CD4-positive, alpha-beta T cell treated with Interleukin-12 subunit alpha and Interleukin-12 subunit beta, for 1 hour (primary cell): ENCODE measurements around the gene STS.
"Not testable (repeated sequence)": the region's sequence is repeated elsewhere in the genome, so short reads cannot be mapped to it uniquely, and the experiment has no call there.

ENCODE experiments used
- DNase-seq: peaks from one replicate; pipeline ENCODE4 v3.0.0-alpha.2; 2020

The STS gene

DNA sequence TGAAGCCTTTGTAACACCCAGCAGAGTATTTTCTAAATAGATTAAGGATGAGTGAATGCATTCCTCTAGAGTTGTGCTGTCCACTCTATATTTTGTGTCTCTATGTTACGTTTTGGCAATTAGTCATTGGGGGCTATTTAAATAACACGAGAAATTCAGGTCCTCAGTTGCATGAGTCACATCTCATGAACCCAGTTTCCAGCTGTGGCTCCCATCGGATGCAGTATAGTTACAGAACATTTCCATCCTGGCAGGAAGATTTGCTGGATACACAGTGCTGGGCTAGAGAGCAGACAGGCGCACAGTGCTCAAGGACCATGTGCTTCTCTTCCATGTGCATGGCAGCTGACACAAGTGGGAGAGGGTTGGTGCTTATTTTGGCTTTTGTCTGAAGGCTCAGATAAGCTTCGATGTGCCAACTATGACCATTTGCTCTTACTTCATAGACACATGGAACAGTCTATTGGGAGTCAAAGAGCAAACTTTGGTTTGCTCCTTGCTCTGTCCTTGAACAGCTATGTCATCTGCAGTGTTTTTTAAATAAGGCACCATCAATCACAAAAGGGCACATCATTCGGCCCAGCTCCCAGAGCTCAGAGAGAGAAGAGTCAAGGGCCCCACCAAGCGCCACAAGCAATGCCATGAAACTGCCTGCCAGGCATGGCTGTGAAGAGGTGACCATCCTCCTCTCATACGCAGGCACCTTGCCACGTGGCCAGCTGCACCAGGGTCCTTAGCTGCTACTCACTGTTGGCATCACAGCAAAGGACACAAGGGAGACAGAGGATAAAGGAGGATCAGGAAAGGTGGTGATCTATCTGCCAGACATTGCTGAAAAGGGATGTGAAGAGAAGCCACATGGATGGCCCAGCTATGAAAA is 8.1 kb upstream of the STS start:
- no peak for DNase-seq

DNA sequence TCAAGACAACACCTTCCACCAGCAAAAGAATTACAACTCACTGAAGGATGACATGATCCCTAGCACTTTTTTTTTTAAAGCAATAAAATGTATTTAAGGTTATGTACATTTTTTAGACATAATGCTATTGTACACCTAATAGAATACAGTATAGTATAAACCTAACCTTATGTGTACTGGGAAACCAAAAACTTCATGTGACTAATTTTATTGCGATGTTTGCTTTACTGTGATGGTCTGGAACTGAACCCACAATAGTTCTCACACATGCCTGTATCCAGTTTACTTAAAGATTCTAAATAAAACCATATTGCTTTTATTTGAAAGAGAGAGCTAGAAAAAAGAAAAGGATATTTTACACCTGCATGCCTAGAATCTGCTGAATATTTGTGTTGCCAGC is 4.4 kb upstream of the STS start:
- DNase-seq, result no peak

DNA sequence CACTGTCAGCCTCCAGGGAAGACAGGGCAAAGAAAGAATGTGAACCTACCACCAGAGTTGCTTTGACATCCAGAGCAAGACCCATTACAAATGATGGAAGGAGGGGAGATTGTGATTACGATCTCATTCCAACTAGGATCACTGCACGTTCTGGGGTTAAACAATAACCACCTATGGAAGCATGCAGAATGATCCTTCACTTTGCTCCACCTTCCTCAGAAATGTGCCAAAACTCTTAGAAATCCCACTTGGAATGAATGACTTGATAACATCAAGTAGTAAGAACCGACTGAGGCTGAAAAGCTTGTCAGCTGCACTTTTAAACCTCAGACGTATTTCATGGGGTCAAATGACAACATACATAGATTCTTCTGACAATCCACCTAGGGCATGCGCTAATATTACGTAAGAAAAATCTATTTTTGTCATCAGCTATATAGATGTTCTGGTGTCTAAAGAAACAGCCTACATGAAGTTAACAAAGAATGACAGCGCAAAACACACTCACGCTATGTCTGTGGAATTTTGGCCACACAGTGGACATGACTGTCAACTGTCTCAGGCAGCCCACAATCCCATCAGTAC is 3.5 kb upstream of the STS start:
- no peak for DNase-seq

DNA sequence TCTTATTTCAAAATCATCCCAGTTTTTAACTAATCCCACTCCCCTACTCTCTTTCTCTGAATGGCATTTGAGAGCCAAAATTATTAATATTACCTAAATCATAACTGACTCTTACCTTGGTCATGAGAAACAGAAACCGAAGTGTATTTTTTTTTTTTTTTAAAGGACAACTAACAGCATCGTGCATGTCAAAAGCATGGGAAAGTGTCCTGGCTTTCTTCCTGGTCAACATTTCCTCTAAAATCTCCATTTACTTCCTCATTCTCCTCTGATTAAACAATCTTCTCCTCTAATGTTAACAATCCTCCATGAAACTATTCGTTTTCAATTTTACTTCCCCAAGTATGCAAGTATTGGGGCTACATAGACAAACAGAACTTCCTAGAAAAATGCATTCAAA is 2.1 kb upstream of the STS start:
- no peak for DNase-seq

DNA sequence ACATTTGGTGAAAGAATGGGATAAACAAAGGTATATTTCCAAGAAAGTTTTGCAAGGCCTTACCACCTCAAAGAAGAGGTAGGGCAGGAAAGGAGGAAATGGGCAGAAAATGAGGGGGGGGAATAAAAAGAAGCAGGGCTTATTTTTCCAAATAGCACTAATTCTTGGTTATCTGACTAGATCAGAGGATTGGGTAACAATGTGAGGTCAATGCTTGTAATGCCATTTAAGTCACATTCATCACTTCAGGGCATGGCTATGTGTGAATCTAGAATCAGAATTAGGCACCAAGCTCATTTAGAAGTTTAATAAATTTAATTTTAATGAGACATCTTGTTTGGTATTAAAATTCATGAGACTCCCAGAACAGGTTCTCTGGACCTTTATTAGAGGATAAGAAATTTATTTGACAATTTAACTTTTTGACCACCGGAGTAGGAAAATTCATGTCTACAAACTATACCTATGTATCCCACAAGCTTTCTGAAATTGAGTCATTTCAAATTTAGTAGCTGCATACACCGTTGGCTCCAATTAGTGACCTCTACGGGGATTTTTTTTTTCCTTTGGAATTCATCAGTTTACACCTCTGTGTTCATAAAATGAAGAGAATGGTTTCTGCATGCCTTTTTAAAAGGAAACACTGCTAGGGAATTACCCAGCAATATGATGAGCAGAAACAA is 1.4 kb upstream of the STS start:
- no peak for DNase-seq

DNA sequence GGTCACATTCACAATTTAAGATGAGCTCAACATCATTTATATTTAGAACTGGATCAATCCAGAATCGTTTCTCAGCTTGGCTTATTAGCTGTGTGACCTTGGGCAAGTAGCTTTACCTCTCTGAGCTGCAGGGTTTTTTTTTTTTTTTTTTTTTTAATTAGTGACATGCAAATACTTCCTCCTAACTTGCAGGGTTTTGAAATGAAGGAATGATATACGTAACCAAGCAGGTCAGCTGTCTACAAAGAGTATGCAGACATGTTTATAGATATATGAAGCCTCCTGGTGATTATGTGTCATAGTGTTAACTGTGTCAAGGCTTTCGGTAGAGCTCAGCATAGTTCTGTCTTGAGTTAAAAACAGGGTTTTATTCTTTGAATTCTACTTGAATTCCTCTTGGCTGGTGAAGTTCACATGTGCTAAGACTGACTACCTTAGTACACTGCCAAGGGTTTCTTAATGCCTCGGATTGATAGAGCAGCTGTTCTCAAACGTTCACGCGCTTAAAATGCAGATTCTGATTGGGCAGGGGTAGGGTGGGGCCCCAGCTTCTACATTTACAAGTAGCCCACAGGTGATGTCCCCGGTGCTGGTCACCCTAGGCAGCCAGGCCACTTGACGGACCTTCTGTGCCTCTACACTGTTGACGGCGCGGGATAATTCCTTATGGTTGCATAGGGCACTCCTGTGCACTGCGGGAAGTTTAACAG is 654 bp upstream of the STS start:
- DNase-seq, result no peak

DNA sequence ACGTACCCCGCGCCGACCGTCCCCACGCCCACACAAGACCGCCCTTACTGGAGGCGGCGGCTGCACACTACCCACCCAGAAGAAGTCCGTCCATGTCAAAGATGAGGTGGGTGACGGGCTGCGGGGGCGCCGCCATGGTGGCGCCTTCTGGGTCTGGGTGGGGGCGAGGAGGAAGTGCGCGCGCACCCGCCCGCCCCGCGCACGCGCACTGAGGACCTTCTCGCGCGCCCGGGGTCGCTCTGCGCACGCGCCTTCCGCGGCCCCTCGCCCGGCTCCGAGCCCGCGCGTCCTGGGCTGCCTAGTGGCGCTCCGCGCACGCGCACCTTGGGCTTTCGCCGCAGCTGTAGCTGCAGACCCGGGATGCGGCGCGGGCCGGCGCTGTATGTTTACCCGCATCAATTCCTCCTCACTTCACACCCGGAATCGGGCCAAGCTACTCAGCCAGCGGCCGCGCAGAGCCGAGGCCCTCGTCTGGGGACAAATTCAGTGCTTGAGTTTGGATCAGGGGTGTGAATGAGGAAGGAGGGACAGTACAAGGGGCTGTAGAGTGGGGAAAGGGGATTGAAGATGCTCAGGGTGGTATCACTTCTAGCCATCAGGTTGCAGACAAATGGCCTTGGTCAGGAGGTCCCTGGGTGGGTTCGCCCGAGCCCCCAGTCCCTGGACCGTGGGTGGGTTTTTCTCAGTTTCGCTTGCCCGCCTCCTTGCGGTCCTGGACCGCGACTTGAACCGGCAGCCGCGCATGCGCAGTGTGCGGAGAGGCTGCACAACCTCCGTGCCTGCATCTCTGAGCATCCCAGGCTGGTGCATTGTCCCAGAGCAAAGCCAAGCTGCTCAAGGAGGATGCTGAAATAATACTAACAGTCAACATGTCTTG is 704 bp downstream of the STS start, which contains the start of gene PUDP:
TSS of gene PUDP (minus strand) at position 176 of the 877 bp plus-strand sequence. CDS start at position 136, 40 bp downstream.
- DNase-seq, result peak; percentile 88

DNA sequence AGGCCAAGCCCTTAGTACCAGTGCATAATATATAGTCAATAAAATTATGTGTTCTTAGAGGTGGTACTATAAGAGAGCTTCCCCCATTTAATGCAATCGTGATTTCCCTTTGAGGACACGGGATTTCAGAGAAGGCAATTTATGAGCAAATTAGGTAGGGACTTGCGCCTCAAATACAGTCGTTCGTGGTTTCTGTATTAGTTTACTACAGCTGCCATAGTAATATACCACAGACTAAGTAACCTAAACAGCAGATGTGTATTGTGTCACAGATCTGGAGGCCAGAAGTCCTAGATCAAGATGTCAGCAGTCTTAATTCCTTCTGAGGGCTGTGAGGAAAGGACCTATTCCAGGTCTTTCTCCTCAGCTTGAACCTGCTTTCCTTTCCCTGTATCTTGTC is 1.9 kb downstream of the STS start:
- no peak for DNase-seq

DNA sequence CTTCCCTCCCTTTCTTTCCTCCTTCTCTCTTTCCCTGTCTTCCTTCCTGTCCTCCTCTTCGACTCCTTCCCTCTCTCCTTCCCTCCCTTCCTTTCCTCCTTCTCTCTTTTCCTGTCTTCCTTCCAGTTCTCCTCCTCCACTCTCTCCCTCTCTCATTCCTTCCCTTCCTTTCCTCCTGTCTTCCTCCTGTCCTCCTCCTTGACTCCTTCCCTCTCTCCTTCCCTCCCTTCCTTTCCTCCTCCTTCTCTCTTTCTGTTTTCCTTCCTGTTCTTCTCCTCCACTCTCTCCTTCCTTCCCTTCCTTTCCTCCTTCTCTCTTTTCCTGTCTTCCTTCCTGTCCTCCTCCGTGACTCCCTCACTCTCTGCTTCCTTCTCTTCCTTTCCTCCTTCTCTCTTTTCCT is 5.7 kb downstream of the STS start:
- no peak for DNase-seq

DNA sequence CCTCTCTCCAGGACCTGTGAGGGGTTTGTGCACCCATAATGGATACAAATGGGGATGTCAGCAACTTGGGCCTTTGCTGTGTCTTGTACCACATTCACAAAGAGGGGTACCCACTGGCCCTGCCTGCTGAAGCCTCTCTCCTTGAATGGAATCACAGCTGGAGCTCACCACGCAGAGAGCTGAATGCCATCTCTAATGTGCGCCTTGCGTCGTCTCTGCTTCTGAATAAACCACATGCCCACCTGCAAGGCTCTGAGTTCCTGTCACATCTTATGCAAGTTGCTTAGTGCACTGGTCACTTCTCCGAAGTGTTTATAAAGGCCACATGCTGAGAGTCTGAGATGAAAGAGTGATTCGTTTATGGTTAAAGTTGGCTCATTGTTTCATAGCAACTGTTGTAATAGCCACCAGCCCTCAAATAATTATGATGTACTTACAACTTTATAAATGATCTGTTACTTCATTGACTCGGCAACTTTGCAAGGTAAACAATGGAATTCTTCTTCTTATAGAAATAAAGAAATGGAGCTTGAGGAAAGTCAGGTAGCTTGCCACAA is 6.6 kb downstream of the STS start:
- no peak for DNase-seq

DNA sequence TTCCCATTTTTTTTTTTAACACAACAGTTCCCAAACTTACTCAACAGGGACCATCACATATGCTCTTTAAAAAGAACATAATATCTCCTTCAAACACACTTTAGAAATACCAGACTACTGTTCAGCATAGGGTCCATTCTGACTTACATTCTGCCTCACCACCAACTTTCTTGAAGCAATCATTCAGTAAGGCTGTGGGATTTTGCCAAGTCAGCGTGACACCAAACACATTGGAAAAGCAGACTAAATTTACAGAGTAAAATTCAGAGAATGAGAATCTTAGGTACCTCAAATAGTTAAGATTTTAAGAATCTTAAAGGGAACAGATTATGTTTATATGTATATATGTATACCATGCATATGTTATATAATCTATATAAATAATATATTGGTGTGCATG is 7.7 kb downstream of the STS start:
- no peak for DNase-seq

DNA sequence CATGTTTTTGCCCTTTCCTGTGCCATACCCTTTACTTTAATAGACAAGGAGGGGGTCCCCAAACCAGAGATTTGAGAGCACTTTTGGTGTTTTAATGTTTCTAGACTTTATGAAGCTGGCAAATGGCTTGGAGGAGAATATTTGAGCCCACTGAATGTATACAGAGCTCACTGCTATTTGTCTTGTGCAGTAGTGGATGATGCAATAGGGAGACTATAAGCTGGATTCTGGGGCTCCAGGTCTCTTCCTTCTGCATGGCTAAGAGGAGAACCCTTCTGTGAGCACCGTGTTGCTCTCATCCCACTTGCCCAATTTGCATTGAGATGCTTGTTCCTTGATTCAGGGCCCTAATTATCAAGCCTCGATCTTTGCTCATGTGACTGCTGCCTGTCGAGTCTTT is 9.4 kb downstream of the STS start:
- no peak for DNase-seq

DNA sequence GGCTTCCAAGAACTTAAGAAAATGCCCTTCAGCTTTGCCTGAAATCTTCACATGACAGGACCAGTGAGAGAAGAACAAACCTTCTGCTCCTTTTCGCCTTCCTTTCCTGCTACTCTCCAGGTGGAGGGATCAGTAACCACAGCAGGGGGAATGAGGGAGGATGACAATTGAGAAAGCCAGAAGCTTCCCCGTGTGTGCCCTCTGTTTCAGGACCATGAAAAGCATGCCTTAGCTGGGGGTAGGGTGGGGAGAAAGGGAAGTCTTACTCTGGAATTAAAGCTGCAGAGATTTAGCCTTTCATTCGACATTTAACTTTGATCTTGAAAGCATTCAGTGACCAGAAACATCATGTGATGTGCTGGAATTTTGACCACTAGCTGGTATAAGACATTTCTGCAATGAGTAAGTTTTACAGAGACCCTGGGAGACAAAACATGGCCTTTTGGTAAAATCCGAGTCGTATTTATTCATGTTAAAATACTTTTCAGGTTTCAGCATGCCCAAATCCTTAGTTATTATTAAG is 11.0 kb downstream of the STS start:
- no peak for DNase-seq

DNA sequence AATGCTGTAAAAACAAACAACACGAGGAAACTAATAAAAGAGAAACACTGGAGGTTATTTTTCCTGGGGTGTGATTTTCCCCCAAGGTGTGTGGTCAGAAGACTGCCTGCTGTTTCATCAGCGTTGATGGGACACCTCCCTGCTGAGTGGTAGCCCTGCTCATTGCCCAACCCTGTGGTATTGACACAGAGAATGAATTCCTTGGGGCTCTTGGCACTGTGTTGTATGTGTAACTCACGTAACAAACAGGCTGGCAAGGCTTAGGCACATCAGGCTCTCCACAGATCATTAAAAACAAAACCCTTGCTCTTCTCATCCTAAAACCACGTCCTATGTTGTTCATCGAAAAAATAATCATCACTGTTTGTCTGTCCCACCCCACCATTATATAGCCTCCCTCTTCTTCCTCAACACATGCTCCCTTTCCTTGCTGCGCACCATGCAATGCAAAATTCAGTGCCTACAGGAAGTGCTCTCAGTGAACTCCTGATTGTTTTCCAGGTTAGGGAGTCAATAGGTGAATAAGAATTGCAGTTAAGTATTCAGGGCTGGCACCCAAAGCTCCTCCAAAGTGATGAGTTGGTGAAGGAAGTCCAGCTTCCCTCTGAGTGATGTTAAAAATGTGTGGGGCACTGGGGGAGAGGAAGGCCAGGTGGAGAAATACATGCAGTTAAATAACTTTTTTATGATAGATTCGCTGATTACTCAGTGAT is 11.8 kb downstream of the STS start:
- no peak for DNase-seq

DNA sequence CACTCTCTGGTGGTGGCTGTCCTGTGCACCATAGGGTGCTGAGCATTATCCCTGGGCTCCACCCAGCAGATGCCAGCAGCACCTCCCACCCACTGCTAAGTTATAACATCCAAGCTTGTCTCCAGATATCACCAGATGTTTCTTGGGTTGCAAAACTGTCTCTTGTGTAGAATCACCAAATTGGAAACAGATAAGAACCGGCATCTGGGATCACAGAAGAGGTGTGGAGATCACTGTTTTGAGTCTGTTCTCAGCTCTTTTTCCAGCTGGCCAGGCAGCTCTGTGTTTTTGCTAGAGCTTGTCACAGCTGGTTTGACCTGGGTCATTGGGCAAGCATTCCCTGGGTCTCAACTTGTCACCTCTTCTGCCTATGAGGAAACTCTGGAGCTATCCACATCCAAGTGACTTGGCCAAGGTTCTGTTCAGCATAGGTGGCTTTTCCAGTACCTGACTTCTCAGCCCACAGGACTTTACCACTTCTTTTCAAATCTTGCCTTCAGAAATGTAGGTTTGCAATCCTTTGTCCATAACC is 15.7 kb downstream of the STS start:
- DNase-seq, result no peak

DNA sequence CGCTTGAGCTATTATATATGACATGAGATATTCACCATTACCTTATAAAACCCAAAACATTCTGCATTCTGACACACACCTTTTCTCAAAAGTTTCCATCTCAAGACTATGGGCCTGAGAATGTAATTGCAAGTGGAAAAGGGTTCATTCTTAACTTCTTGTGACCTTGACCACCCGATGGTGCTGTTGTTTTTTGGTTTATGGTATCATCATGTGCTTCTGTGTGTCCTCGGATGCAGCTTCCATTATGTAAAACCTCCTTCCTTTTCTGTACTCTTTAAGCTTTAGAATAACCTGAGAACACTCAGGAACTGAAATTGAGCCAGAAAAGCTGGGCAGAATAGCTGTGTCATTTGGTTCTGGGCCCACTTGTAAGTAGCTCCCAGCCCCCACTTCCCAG is 16.7 kb downstream of the STS start:
- DNase-seq, result no peak

DNA sequence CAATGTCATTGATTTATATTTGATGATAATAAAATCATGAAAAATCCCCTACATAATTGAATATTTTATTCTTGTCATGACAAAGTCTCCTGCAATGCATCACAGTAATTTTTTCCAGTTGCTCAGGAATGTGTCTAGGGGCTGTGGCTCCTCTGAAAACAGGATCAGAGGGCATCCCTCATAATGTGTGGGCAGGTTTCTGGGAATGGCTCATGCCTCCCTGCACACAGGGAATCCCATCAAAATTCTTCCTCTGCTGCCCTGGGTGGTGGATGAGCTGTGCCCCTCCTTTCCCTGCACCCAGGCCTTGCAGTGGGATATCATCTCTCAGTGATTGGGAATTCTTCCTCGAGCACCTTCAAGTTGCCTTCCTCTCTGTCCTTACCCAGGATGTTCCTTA is 20.9 kb downstream of the STS start:
- DNase-seq, result no peak

DNA sequence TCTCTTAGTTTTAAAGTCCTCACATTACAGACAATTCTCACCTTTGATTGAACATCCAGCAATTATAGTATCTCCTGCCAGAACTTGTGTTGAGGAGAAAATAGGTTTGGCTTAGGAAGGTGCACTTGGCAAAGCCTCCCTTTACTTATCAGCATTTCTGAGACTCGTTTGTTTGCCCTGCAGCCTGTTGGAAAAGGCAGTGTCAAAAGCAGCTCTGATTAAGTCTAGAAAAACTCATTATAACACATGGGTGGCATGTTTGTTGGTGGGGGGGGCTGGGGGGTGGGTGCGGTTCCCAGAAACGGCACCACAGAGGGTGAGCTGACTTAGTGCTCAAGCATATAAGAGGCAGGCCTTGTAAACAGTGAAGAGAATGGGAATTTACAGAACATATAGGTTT is 22.1 kb downstream of the STS start:
- DNase-seq, result no peak

DNA sequence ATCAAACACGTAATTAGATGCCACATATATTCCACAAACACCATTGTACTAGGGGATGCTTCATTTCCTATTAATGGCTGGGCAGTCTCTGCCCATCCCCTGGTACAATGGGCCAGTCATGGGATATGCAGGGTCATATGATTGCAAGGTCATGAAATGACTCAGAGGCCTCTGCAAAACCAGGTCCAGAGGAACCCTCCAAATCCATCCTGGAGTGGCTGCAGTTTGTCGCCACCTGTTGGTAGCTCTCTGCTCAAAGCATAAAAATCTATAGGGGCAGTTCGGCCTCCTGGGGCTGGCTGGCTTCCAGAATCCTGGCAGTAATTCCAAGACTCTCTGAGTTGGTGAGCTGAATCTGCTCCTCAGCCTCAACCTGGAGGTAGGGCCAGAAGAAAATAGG is 23.4 kb downstream of the STS start:
- DNase-seq, result peak; percentile 28

DNA sequence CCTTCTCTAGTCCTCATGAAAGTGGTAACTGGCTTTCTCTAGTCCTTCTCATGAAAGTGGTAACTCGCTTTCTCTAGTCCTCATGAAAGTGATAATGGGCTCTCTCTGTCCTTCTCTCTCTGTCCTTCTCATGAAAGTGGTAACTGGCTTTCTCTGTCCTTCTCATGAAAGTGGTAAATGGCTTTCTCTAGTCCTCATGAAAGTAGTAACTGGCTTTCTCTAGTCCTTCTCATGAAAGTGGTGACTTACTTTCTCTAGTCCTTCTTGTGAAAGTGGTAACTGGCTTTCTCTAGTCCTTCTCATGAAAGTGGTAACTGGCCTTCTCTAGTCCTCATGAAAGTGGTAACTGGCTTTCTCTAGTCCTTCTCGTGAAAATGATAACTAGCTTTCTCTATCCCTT is 31.3 kb downstream of the STS start:
- DNase-seq, result not testable (repeated sequence)

DNA sequence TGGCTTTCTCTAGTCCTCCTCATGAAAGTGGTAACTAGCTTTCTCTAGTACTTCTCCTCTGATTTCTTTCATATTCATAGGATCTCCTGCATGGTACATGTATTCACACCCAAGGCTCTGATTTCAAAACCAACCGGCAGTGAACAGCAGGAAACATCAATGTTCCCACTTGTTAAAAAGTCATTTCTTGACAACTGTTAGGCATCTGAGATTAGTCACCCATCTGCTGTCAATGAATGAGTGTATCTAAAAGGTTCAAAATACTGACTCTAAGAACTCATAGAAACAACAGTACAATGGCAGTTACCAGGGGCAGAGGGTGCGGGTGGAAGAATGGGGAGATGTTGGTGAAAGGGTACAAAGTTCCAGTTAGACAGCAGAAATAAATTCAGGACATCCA is 31.9 kb downstream of the STS start:
- no peak for DNase-seq
